Femur (tissue), 1 donor: ENCODE data around the gene TAF1.
A peak's percentile ranks its signal among the peaks of the same experiment; 100 is the strongest.
"Not testable (repeated sequence)": the region's sequence is repeated elsewhere in the genome, so short reads cannot be mapped to it uniquely, and the experiment has no call there.

ENCODE experiments used
- DNase-seq: peaks from one replicate; pipeline ENCODE4 v3.0.0-alpha.2; 2017

TAF1 gene

GRCh38 chrX:71439896-71440295 is 73.7 kb downstream of the TAF1 start:
- DNase-seq, result no peak

GRCh38 chrX:71440401-71440800 is 74.2 kb downstream of the TAF1 start:
- DNase-seq, result no peak

- not testable (repeated sequence) for DNase-seq
These were observed 75.7 kb downstream of the TAF1 start for GRCh38 chrX:71441809-71442208.

GRCh38 chrX:71450433-71451106 is 84.4 kb downstream of the TAF1 start:
- DNase-seq, result no peak

- not testable (repeated sequence) for DNase-seq
These were observed 85.4 kb downstream of the TAF1 start for GRCh38 chrX:71451518-71451917.

GRCh38 chrX:71453056-71453455 is 86.9 kb downstream of the TAF1 start:
- no peak for DNase-seq

- DNase-seq, result no peak
These were observed 88.1 kb downstream of the TAF1 start for GRCh38 chrX:71454222-71454621.

GRCh38 chrX:71458866-71459265 is 92.7 kb downstream of the TAF1 start:
- no peak for DNase-seq

- DNase-seq, result no peak
These were observed 98.8 kb downstream of the TAF1 start for GRCh38 chrX:71464968-71465367.

GRCh38 chrX:71466979-71467523 is 100.9 kb downstream of the TAF1 start:
- DNase-seq, result no peak

- no peak for DNase-seq
These were observed 109.8 kb downstream of the TAF1 start for GRCh38 chrX:71475785-71476540.

GRCh38 chrX:71482228-71482958 is 116.2 kb downstream of the TAF1 start:
- DNase-seq, result no peak

GRCh38 chrX:71487814-71488213 is 121.7 kb downstream of the TAF1 start:
- DNase-seq, result no peak

- no peak for DNase-seq
These were observed 123.4 kb downstream of the TAF1 start for GRCh38 chrX:71489540-71489939.

- peak; percentile 68 for DNase-seq
These were observed 126.3 kb downstream of the TAF1 start for GRCh38 chrX:71492231-71493065.

- DNase-seq, result no peak
These were observed 127.0 kb downstream of the TAF1 start for GRCh38 chrX:71493111-71493613.

GRCh38 chrX:71495979-71496378 is 129.8 kb downstream of the TAF1 start:
- not testable (repeated sequence) for DNase-seq

- DNase-seq, result no peak
These were observed 130.3 kb downstream of the TAF1 start for GRCh38 chrX:71496476-71496875.

- not testable (repeated sequence) for DNase-seq
These were observed 135.9 kb downstream of the TAF1 start for GRCh38 chrX:71502080-71502479.

- no peak for DNase-seq
These were observed 138.2 kb downstream of the TAF1 start for GRCh38 chrX:71504346-71504745.

- no peak for DNase-seq
These were observed 143.1 kb downstream of the TAF1 start for GRCh38 chrX:71509289-71509688.

GRCh38 chrX:71510161-71510560 is 144.0 kb downstream of the TAF1 start:
- DNase-seq, result no peak
